Breast epithelium (tissue), 4 donors: Measurements from ENCODE around the gene ANXA4. TPM values are rescaled to one million over a fixed set of nuclear protein-coding genes. Genes with fewer than 3 reads are reported as not detected.

Experiments
- DNase-seq, 2 donors: peaks; one replicate each; pipeline ENCODE4 v3.0.0-alpha.2; 2019; ENCODE audit warnings: low spot score in 2 of 2
- H3K27ac ChIP-seq, 2 donors: fragments of 200-600 bp; sonication (generic) in 1 of 2; one replicate each; pipeline ENCODE4 v1.5.1; 2016 to 2019; ENCODE audit warnings: mild to moderate bottlenecking in 1 of 2
- H3K27me3 ChIP-seq, 2 donors: fragments of 200-600 bp; sonication (generic) in 1 of 2; one replicate each; pipeline versions ENCODE4 v1.5.1 to v1.6.0; 2017 to 2019; ENCODE audit warnings: control low read depth in 1 of 2, mild to moderate bottlenecking in 1 of 2
- H3K36me3 ChIP-seq: fragments of 200-600 bp; one replicate; pipeline ENCODE4 v1.5.1; 2019
- H3K4me1 ChIP-seq, 2 donors: fragments of 200-600 bp; sonication (generic); one replicate each; pipeline ENCODE4 v1.5.1; 2016 to 2019; ENCODE audit warnings: control low read depth in 1 of 2
- H3K4me3 ChIP-seq, 3 donors: fragments of 200-600 bp; sonication (generic); 1 replicate in 2 of 3; 2 replicates in 1 of 3; pipeline ENCODE4 v1.5.1; 2016 to 2019; ENCODE audit warnings: mild to moderate bottlenecking in 3 of 3, moderate library complexity in 2 of 3
- H3K9me3 ChIP-seq, 2 donors: fragments of 200-600 bp; sonication (generic) in 1 of 2; one replicate each; pipeline ENCODE4 v1.5.1; 2016 to 2019; ENCODE audit warnings: control low read depth in 1 of 2
- CTCF ChIP-seq, 3 donors: fragments of 450-650 bp; IDR thresholded peaks; one replicate each; pipeline ENCODE4 v1.5.1; 2016 to 2017; ENCODE audit warnings: antibody characterized with exemption in 3 of 3, mild to moderate bottlenecking in 3 of 3, moderate library complexity in 3 of 3
- POLR2A ChIP-seq: fragments of 450-650 bp; IDR thresholded peaks from one replicate; pipeline ENCODE4 v1.6.1; 2016; ENCODE audit warnings: antibody characterized with exemption, mild to moderate bottlenecking, moderate library complexity
- POLR2AphosphoS5 ChIP-seq, 3 donors: sonication (generic); formaldehyde crosslinking; IDR thresholded peaks; one replicate each; pipeline ENCODE4 v1.6.1; 2017; ENCODE audit warnings: antibody characterized with exemption in 3 of 3
- intact Hi-C: fragments of 100-400 bp; cut with DNase I; formaldehyde crosslinking; loops from one replicate; pipeline ENCODE4 v1.15.1; 2023; ENCODE audit warnings: low total_unique reads
- total RNA-seq, 3 donors: library from RNA; depleted of rRNA; stranded (reverse); fragments of >200 nt; gene quantifications; one replicate each; pipeline ENCODE4 v1.1.0, GENCODE V29; 2016

Gene ANXA4
- total RNA-seq, 3 donors from 2014 or later, result 61.6 to 77.1 (median 65.6) TPM

DNA sequence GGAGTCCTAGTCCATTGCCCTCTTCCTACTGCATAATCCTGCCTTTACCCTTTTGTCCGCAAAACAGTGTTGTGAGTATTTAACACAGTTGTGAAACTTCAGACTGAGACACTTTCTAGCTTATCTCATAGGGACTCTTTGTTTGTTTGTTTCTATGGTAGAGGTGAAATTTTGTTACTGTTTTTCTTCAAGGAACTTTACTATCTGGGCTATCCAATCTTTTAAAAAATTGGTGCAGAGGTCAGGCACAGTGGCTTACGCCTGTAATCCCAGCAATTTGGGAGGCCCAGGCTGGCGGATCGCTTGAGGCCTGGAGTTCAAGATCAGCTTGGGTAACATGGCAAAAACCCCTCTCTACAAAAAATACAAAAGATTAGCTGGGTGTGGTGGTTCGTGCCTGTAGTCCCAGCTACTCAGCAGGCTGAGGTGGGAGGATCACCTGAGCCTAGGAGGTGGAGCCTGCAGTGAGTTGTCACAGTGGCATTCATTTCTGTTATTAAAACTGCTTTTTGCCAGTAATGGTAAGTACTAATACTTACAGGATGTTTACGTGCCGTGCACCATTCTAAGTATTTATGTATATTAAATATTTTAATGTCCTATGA lies 106.4 kb downstream of the ANXA4 start:
- H3K4me1 ChIP-seq, result no peaks in the 10 kb centered on the region
- no peak for DNase-seq
- H3K36me3 ChIP-seq, result no peaks in the 10 kb centered on the region
- TF ChIP-seq POLR2A, result no peak
- TF ChIP-seq POLR2AphosphoS5 (IDR thresholded peaks at IDR 0.05), result no peak
- no peak for TF ChIP-seq CTCF (IDR thresholded peaks at IDR 0.05)
- H3K27me3 ChIP-seq, result no peaks in the 10 kb centered on the region
- H3K9me3 ChIP-seq, result no peaks in the 10 kb centered on the region
- no peak overlapping the region for H3K4me3 ChIP-seq
- intact Hi-C loops, result loop anchor here (5.0 kb wide), 1 partner anchor 1109 kb away; no protein-coding TSS in a partner anchor
- no peak overlapping the region for H3K27ac ChIP-seq

DNA sequence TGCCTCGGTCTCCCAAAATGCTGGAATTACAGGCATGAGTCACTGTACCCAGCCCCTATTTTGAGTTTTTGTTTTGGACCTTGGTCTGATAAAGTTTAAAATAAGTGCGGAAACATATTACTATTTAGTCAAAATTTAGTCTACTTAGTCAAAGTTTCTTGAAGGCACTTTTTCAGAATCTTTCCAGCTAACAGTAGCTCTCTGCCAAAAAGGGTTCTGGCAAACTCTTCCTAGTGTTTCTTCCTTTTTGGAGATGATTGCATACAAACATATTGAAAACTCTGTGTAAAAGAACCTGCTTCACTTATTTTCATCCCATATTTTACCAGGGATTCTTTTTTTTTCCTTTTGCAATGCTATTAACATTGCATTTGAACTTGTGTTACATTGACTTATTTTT lies 116.3 kb downstream of the ANXA4 start:
- Histone ChIP-seq H3K27me3 (no peaks in the 10 kb centered on the region), H3K4me3 (no peak overlapping the region), H3K4me1 (no peaks in the 10 kb centered on the region), H3K36me3 (no peaks in the 10 kb centered on the region), H3K27ac (no peak overlapping the region), H3K9me3 (no peaks in the 10 kb centered on the region)
- no peak for TF ChIP-seq CTCF (IDR thresholded peaks at IDR 0.05)
- no peak for TF ChIP-seq POLR2A
- no peak for TF ChIP-seq POLR2AphosphoS5 (IDR thresholded peaks at IDR 0.05)
- no peak for DNase-seq
- intact Hi-C loops, result no loop called here

DNA sequence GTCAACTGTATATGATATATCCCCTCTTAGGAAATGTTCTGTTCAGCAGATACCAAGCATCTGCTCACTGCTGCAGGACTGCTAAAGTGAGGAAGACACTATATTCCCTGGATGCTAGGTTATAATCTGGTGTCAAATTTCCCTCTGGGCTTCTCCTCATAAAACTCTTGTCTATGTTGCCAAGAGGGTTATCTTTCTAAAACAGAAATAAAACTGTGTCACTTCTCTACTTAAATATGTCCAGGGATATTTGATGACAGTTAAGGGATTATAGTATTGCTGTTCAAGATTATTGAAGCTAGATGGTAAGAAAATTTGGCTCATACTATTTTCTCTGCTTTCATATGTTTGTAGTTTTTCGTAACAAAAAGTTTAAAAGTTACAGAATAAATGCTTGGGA lies 121.4 kb downstream of the ANXA4 start:
- no peaks in the 10 kb centered on the region for H3K9me3 ChIP-seq
- no peak overlapping the region for H3K4me3 ChIP-seq
- no peaks in the 10 kb centered on the region for H3K27me3 ChIP-seq
- H3K4me1 ChIP-seq, result no peaks in the 10 kb centered on the region
- no peaks in the 10 kb centered on the region for H3K36me3 ChIP-seq
- H3K27ac ChIP-seq, result no peak overlapping the region
- intact Hi-C loops, result no loop called here
- TF ChIP-seq POLR2AphosphoS5 (IDR thresholded peaks at IDR 0.05) (no peak), CTCF (IDR thresholded peaks at IDR 0.05) (no peak), POLR2A (no peak)
- DNase-seq, result no peak

Other genes with a start within 250 kb of the ANXA4 start
- gene AAK1, start 98.4 kb upstream of the ANXA4 start, total RNA-seq, result 10 to 100 TPM; 37.9 to 54.0 (median 44.9) TPM
- gene GMCL1, start 87.5 kb downstream of the ANXA4 start, total RNA-seq, result 10 to 100 TPM; 14.2 to 24.4 (median 18.4) TPM
- 10 to 100 TPM; 79.2 to 82.9 (median 80.0) TPM for gene SNRNP27, start 151.8 kb downstream of the ANXA4 start, total RNA-seq
- gene MXD1, start 173.0 kb downstream of the ANXA4 start, total RNA-seq, result 10 to 100 TPM in 2 of 3 donors, 1 to 10 TPM in 1; 5.8 to 17.3 (median 10.2) TPM
- gene ASPRV1, start 219.5 kb downstream of the ANXA4 start, total RNA-seq, result 1 to 10 TPM; 1.6 to 4.5 (median 1.8) TPM